MM.1S (cell line): ENCODE measurements around the gene HSPB8.

Experiments
- DNase-seq: peaks from one replicate; pipeline ENCODE4 v3.0.0-alpha.2; 2015
- H2AFZ ChIP-seq: fragments of 300-600 bp; sonication (generic); 2 replicates; pipeline ENCODE4 v1.6.0; 2016; ENCODE audit warnings: antibody characterized with exemption, low read length
- H3F3A ChIP-seq: fragments of 300-600 bp; sonication (generic); 2 replicates; pipeline ENCODE4 v1.6.1; 2016; ENCODE audit warnings: mild to moderate bottlenecking, antibody characterized with exemption, low read length, moderate library complexity, mixed read lengths; ENCODE audit not compliant: insufficient read depth
- H3K27ac ChIP-seq: fragments of 300-600 bp; sonication (generic); 2 replicates; pipeline ENCODE4 v1.5.1; 2016; ENCODE audit warnings: mild to moderate bottlenecking, low read length
- H3K27me3 ChIP-seq: fragments of 300-600 bp; sonication (generic); replicated peaks from 2 replicates; pipeline ENCODE4 v1.6.0; 2016; ENCODE audit warnings: low read length; ENCODE audit not compliant: insufficient read depth
- H3K36me3 ChIP-seq: fragments of 300-600 bp; sonication (generic); replicated peaks from 2 replicates; pipeline ENCODE4 v1.6.1; 2016; ENCODE audit warnings: mild to moderate bottlenecking, low read length, mixed read lengths; ENCODE audit not compliant: insufficient read depth
- H3K4me1 ChIP-seq: fragments of 300-600 bp; sonication (generic); 2 replicates; pipeline ENCODE4 v1.6.1; 2016; ENCODE audit warnings: low read length, mixed read lengths
- H3K4me2 ChIP-seq: fragments of 300-600 bp; sonication (generic); 2 replicates; pipeline ENCODE4 v1.6.0; 2016; ENCODE audit warnings: low read depth, low read length
- H3K4me3 ChIP-seq: fragments of 300-600 bp; sonication (generic); 2 replicates; pipeline ENCODE4 v1.5.1; 2016; ENCODE audit warnings: low read length, mixed read lengths
- H3K79me2 ChIP-seq: fragments of 300-600 bp; sonication (generic); 2 replicates; pipeline ENCODE4 v1.6.1; 2016; ENCODE audit warnings: mixed run types, low read length, mixed read lengths
- H3K9ac ChIP-seq: fragments of 300-600 bp; sonication (generic); 2 replicates; pipeline ENCODE4 v1.6.1; 2016; ENCODE audit warnings: low read length, mixed read lengths
- H3K9me2 ChIP-seq: fragments of 300-600 bp; sonication (generic); replicated peaks from 2 replicates; pipeline ENCODE4 v1.6.1; 2016; ENCODE audit warnings: mild to moderate bottlenecking, low read length, mixed read lengths; ENCODE audit not compliant: insufficient read depth
- H3K9me3 ChIP-seq: fragments of 300-600 bp; sonication (generic); replicated peaks from 2 replicates; pipeline ENCODE4 v1.6.1; 2016; ENCODE audit warnings: mild to moderate bottlenecking, low read length, mixed read lengths; ENCODE audit not compliant: insufficient read depth
- H4K20me1 ChIP-seq: fragments of 300-600 bp; sonication (generic); 2 replicates; pipeline ENCODE4 v1.6.1; 2016; ENCODE audit warnings: mild to moderate bottlenecking, low read length, moderate library complexity, mixed read lengths; ENCODE audit not compliant: insufficient read depth
- CTCF ChIP-seq: fragments of 300-600 bp; sonication (generic); IDR thresholded peaks from 2 replicates; pipeline ENCODE4 v1.5.1; 2016; ENCODE audit warnings: antibody characterized with exemption, low read length, mixed read lengths
- EZH2 ChIP-seq: fragments of 300-600 bp; sonication (generic); optimal IDR thresholded peaks from 2 replicates; pipeline ENCODE3; 2017; ENCODE audit warnings: low read depth, mild to moderate bottlenecking, antibody characterized with exemption, low read length, mixed read lengths
- EZH2phosphoT487 ChIP-seq: fragments of 300-600 bp; sonication (generic); IDR thresholded peaks from 2 replicates; pipeline ENCODE4 v1.6.1; 2018; ENCODE audit warnings: antibody characterized with exemption, low read length

Gene HSPB8

GRCh38 chr12:119236372-119236771 is 57.6 kb downstream of the HSPB8 start:
- Histone ChIP-seq H3K79me2 (no peaks in the 10 kb centered on the region), H3K4me1 (no peaks in the 10 kb centered on the region), H3K9me2 (no peaks in the 10 kb centered on the region), H3K36me3 (no peaks in the 10 kb centered on the region), H3K9me3 (no peaks in the 10 kb centered on the region), H3K9ac (no peak overlapping the region), H3K27me3 (no peaks in the 10 kb centered on the region; the same call in 1 of the 2 replicates), H3K4me3 (no peak overlapping the region), H4K20me1 (no peaks in the 10 kb centered on the region), H3K27ac (no peak overlapping the region), H3K4me2 (no peak overlapping the region), H3F3A (no peaks in the 10 kb centered on the region), H2AFZ (no peak overlapping the region)
- TF ChIP-seq EZH2phosphoT487 = no peak
- TF ChIP-seq EZH2 = no peak
- no peak for TF ChIP-seq CTCF
- DNase-seq = no peak

GRCh38 chr12:119239040-119239439 is 60.3 kb downstream of the HSPB8 start:
- no peak overlapping the region for H3K4me2 ChIP-seq
- no peaks in the 10 kb centered on the region for H3K79me2 ChIP-seq
- no peaks in the 10 kb centered on the region for H3K36me3 ChIP-seq
- DNase-seq = no peak
- H3K9ac ChIP-seq = no peak overlapping the region
- H3K9me3 ChIP-seq = no peaks in the 10 kb centered on the region
- no peak overlapping the region for H3K27ac ChIP-seq
- H3K4me3 ChIP-seq = no peak overlapping the region
- no peaks in the 10 kb centered on the region for H3K4me1 ChIP-seq
- no peaks in the 10 kb centered on the region for H3F3A ChIP-seq
- H3K9me2 ChIP-seq = no peaks in the 10 kb centered on the region
- H4K20me1 ChIP-seq = no peaks in the 10 kb centered on the region
- no peak overlapping the region for H2AFZ ChIP-seq
- no peaks in the 10 kb centered on the region; the same call in 1 of the 2 replicates for H3K27me3 ChIP-seq
- TF ChIP-seq EZH2phosphoT487 (no peak), CTCF (no peak), EZH2 (no peak)

- H3K9me3 ChIP-seq = no peaks in the 10 kb centered on the region
- no peak overlapping the region for H3K9ac ChIP-seq
- no peaks in the 10 kb centered on the region for H3K9me2 ChIP-seq
- no peaks in the 10 kb centered on the region for H3K79me2 ChIP-seq
- no peak overlapping the region for H2AFZ ChIP-seq
- H3K4me3 ChIP-seq = no peak overlapping the region
- no peaks in the 10 kb centered on the region for H4K20me1 ChIP-seq
- no peak overlapping the region for H3K4me2 ChIP-seq
- DNase-seq = no peak
- no peak overlapping the region for H3K27ac ChIP-seq
- no peaks in the 10 kb centered on the region for H3F3A ChIP-seq
- TF ChIP-seq EZH2 (no peak), CTCF (no peak), EZH2phosphoT487 (no peak)
- H3K36me3 ChIP-seq = no peaks in the 10 kb centered on the region
- H3K27me3 ChIP-seq = no peaks in the 10 kb centered on the region; the same call in 1 of the 2 replicates
- no peaks in the 10 kb centered on the region for H3K4me1 ChIP-seq
Observed at GRCh38 chr12:119241049-119241448, 62.3 kb downstream of the HSPB8 start.
